OCI-LY7 (cell line): ENCODE results near the gene CDC42BPB. TPM values are rescaled to one million over a fixed set of nuclear protein-coding genes. Genes with fewer than 3 reads are reported as not detected.

Experiments
- BruUV-seq: library from RNA; stranded (reverse); fragments of 400-500 nt; replicated peaks from 2 replicates; lab custom pipeline; 2021; lab: Mats Ljungman, UMichigan
- CTCF ChIA-PET: fragments of 300-600 bp; sonication (Branson Sonifier 250); formaldehyde crosslinking; loops from one replicate; lab custom pipeline; 2022; ENCODE audit warnings: antibody characterized with exemption; ENCODE audit not compliant: unreplicated experiment; lab: Charles Lee
- POLR2A ChIA-PET: fragments of 300-600 bp; sonication (Branson Sonifier 250); formaldehyde crosslinking; loops from one replicate; lab custom pipeline; 2022; ENCODE audit warnings: antibody characterized with exemption; lab: Charles Lee
- DNase-seq: peaks from one replicate; pipeline ENCODE4 v3.0.0-alpha.2; 2015; ENCODE audit warnings: low spot score
- H2AFZ ChIP-seq: fragments of 200-600 bp; sonication (generic), shearing (Covaris generic); 2 replicates; pipeline ENCODE4 v1.6.1; 2014; ENCODE audit warnings: mild to moderate bottlenecking, antibody characterized with exemption, low read length, moderate library complexity
- H3K27ac ChIP-seq: fragments of 200-600 bp; sonication (generic); 2 replicates; pipeline ENCODE4 v1.5.1; 2014; ENCODE audit warnings: mixed run types, low read depth, mild to moderate bottlenecking, moderate library complexity, low read length, inconsistent platforms; ENCODE audit not compliant: poor library complexity, severe bottlenecking
- H3K36me3 ChIP-seq: fragments of 200-600 bp; sonication (generic); 2 replicates; pipeline ENCODE4 v1.6.1; 2014; ENCODE audit warnings: mild to moderate bottlenecking, antibody characterized with exemption, low read length, moderate library complexity, mixed read lengths; ENCODE audit not compliant: insufficient read depth
- H3K4me1 ChIP-seq: fragments of 200-600 bp; sonication (generic); 2 replicates; pipeline ENCODE4 v1.5.1; 2014; ENCODE audit warnings: mild to moderate bottlenecking, low read length; ENCODE audit not compliant: insufficient read depth, poor library complexity, severe bottlenecking
- H3K4me2 ChIP-seq: fragments of 200-600 bp; sonication (generic); 2 replicates; pipeline ENCODE4 v1.6.1; 2014; ENCODE audit warnings: mild to moderate bottlenecking, low read length
- H3K4me3 ChIP-seq: fragments of 200-600 bp; sonication (generic); 2 replicates; pipeline ENCODE4 v1.5.1; 2014; ENCODE audit warnings: mild to moderate bottlenecking, low read depth, low read length; ENCODE audit not compliant: poor library complexity, severe bottlenecking
- H3K79me2 ChIP-seq: fragments of 200-600 bp; sonication (generic); 2 replicates; pipeline ENCODE4 v1.6.1; 2016; ENCODE audit warnings: low read depth, mild to moderate bottlenecking, low read length, moderate library complexity, mixed read lengths; ENCODE audit not compliant: insufficient read depth
- H3K9me2 ChIP-seq: fragments of 200-600 bp; sonication (generic); 2 replicates; pipeline ENCODE4 v1.6.1; 2016; ENCODE audit warnings: mild to moderate bottlenecking, low read length, mixed read lengths; ENCODE audit not compliant: insufficient read depth
- H3K9me3 ChIP-seq: fragments of 200-600 bp; sonication (generic); 2 replicates; pipeline ENCODE4 v1.6.1; 2014; ENCODE audit warnings: mild to moderate bottlenecking, mixed run types, low read length, mixed read lengths
- H4K20me1 ChIP-seq: fragments of 200-600 bp; sonication (generic); 2 replicates; pipeline ENCODE4 v1.6.1; 2014; ENCODE audit warnings: mild to moderate bottlenecking, antibody characterized with exemption, low read length, moderate library complexity, mixed read lengths; ENCODE audit not compliant: insufficient read depth
- EZH2phosphoT487 ChIP-seq: fragments of 200-600 bp; sonication (generic); IDR thresholded peaks from 2 replicates; pipeline ENCODE4 v1.6.1; 2018; ENCODE audit warnings: low read depth, borderline replicate concordance, mild to moderate bottlenecking, mixed run types, antibody characterized with exemption, low read length, moderate library complexity, mixed read lengths
- intact Hi-C: fragments of 100-400 bp; cut with micrococcal nuclease; formaldehyde crosslinking; loops from one replicate; pipeline ENCODE4 v1.10.0; 2022; ENCODE audit not compliant: unreplicated experiment
- total RNA-seq, 2 experiments: library from RNA; depleted of rRNA in 1 of 2; stranded (reverse); fragments of >200 nt in 1 of 2; shearing (Covaris generic) in 1 of 2; gene quantifications; 2 replicates each; pipeline ENCODE4 v1.2.3, GENCODE V29; 2014 to 2022
- TF ChIP-seq, protein P1 (sequence below): fragments of 200-600 bp; sonication (generic); conservative IDR thresholded peaks from 2 replicates; pipeline ENCODE4 v1.5.1; 2014; ENCODE audit warnings: mild to moderate bottlenecking, antibody characterized with exemption, low read length, moderate library complexity, mixed read lengths

The CDC42BPB gene
- total RNA-seq, 2 experiments from 2014 or later = 0.03 to 0.46 TPM

GRCh38 chr14:102962111-102962627 lies 95.2 kb downstream of the CDC42BPB start:
- no peak overlapping the region for H3K4me3 ChIP-seq
- no peak overlapping the region for H2AFZ ChIP-seq
- H4K20me1 ChIP-seq = no peaks in the 10 kb centered on the region
- POLR2A ChIA-PET = interaction anchor here (0.6 kb wide), 1 partner anchor 97 kb away, joined by 3 read pairs; no protein-coding TSS in a partner anchor
- H3K4me1 ChIP-seq = no peaks in the 10 kb centered on the region
- H3K36me3 ChIP-seq = no peaks in the 10 kb centered on the region
- TF ChIP-seq, protein P1, sequence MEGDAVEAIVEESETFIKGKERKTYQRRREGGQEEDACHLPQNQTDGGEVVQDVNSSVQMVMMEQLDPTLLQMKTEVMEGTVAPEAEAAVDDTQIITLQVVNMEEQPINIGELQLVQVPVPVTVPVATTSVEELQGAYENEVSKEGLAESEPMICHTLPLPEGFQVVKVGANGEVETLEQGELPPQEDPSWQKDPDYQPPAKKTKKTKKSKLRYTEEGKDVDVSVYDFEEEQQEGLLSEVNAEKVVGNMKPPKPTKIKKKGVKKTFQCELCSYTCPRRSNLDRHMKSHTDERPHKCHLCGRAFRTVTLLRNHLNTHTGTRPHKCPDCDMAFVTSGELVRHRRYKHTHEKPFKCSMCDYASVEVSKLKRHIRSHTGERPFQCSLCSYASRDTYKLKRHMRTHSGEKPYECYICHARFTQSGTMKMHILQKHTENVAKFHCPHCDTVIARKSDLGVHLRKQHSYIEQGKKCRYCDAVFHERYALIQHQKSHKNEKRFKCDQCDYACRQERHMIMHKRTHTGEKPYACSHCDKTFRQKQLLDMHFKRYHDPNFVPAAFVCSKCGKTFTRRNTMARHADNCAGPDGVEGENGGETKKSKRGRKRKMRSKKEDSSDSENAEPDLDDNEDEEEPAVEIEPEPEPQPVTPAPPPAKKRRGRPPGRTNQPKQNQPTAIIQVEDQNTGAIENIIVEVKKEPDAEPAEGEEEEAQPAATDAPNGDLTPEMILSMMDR = no peak
- no peak for TF ChIP-seq EZH2phosphoT487
- H3K79me2 ChIP-seq = no peaks in the 10 kb centered on the region
- intact Hi-C loops = no loop called here
- CTCF ChIA-PET = no interaction called here
- no peaks in the 10 kb centered on the region for H3K9me3 ChIP-seq
- BruUV-seq = no TSS peak
- H3K4me2 ChIP-seq = no peak overlapping the region
- DNase-seq = no peak
- no peaks in the 10 kb centered on the region for H3K9me2 ChIP-seq
- no peak overlapping the region for H3K27ac ChIP-seq

DNA sequence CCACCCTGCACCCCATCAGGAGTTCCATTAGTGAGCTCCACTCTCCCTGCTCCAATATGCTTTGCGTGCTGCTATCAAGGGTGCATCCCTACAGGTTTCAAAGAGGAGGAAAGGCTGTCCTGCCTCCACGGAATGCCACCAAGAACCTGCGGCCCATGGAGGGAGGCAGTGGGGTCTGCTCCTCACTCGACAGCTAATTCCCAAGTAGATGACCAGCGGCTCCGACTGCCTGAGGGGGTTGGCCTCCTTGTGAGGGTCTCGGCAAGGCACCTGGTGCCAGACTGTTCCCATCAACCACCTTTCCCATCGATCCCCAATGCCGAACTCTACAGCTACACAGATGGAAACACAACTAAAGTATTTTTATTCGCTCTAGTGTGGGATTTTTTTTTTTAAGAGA lies 98.9 kb downstream of the CDC42BPB start:
- Histone ChIP-seq H3K4me3 (no peak overlapping the region), H3K9me2 (no peaks in the 10 kb centered on the region), H3K79me2 (no peaks in the 10 kb centered on the region), H3K36me3 (no peaks in the 10 kb centered on the region), H3K4me1 (no peaks in the 10 kb centered on the region), H3K27ac (no peak overlapping the region), H2AFZ (no peak overlapping the region), H3K9me3 (no peaks in the 10 kb centered on the region), H4K20me1 (no peaks in the 10 kb centered on the region), H3K4me2 (no peak overlapping the region)
- ChIA-PET POLR2A (no interaction called here), CTCF (no interaction called here)
- TF ChIP-seq, protein P1 = no peak
- TF ChIP-seq EZH2phosphoT487 = no peak
- no peak for DNase-seq
- BruUV-seq = no TSS peak
- intact Hi-C loops = no loop called here

GRCh38 chr14:102957222-102957621 lies 100.1 kb downstream of the CDC42BPB start:
- ChIA-PET CTCF (no interaction called here), POLR2A (interaction anchor here (0.6 kb wide), 1 partner anchor 545 kb away, joined by 4 read pairs; no protein-coding TSS in a partner anchor)
- Histone ChIP-seq H3K4me2 (no peak overlapping the region), H3K9me2 (no peaks in the 10 kb centered on the region), H3K4me3 (no peak overlapping the region), H4K20me1 (no peaks in the 10 kb centered on the region), H3K4me1 (no peaks in the 10 kb centered on the region), H3K27ac (no peak overlapping the region), H3K79me2 (no peaks in the 10 kb centered on the region), H3K9me3 (no peaks in the 10 kb centered on the region), H2AFZ (no peak overlapping the region), H3K36me3 (no peaks in the 10 kb centered on the region)
- BruUV-seq = no TSS peak
- TF ChIP-seq, protein P1 = no peak
- no peak for TF ChIP-seq EZH2phosphoT487
- no peak for DNase-seq
- intact Hi-C loops = no loop called here
